Right renal cortex interstitium (tissue), 3 donors: ENCODE data around the gene POU5F1. TPM values are rescaled to one million over a fixed set of nuclear protein-coding genes. Genes with fewer than 3 reads are reported as not detected.
"Not testable (repeated sequence)": the region's sequence is repeated elsewhere in the genome, so short reads cannot be mapped to it uniquely, and the experiment has no call there.

Source experiments
- DNase-seq, 3 donors: peaks; one replicate each; pipeline ENCODE4 v3.0.0-alpha.2; 2013; ENCODE audit warnings: low read depth in 3 of 3, low spot score in 2 of 3
- polyA plus RNA-seq, 3 donors: library from polyadenylated mRNA; unstranded; fragments of 120-200 nt; gene quantifications; one replicate each; pipeline ENCODE4 v1.2.1, GENCODE V29; 2013; ENCODE audit not compliant: insufficient read length in 3 of 3

Gene POU5F1
- polyA plus RNA-seq, 3 donors = 1.2 to 2.5 (median 2.2) TPM

GRCh38 chr6:31192431-31193105 lies 22.1 kb upstream of the POU5F1 start:
- DNase-seq = not testable (repeated sequence)

GRCh38 chr6:31190488-31190887 lies 20.0 kb upstream of the POU5F1 start:
- no peak for DNase-seq

GRCh38 chr6:31189223-31189622 lies 18.7 kb upstream of the POU5F1 start:
- not testable (repeated sequence) for DNase-seq

- no peak for DNase-seq
Measured at GRCh38 chr6:31187780-31188194, 17.3 kb upstream of the POU5F1 start.

- DNase-seq = no peak
Measured at GRCh38 chr6:31186052-31186734, 15.7 kb upstream of the POU5F1 start.

- DNase-seq = not testable (repeated sequence)
Measured at GRCh38 chr6:31185695-31186051, 15.2 kb upstream of the POU5F1 start.

GRCh38 chr6:31183859-31184258 lies 13.4 kb upstream of the POU5F1 start:
- DNase-seq = not testable (repeated sequence)

GRCh38 chr6:31183287-31183686 lies 12.8 kb upstream of the POU5F1 start:
- DNase-seq = not testable (repeated sequence)

- no peak for DNase-seq
Measured at GRCh38 chr6:31180500-31180899, 10.0 kb upstream of the POU5F1 start.

- DNase-seq = no peak
Measured at GRCh38 chr6:31179896-31180295, 9.4 kb upstream of the POU5F1 start.

DNA sequence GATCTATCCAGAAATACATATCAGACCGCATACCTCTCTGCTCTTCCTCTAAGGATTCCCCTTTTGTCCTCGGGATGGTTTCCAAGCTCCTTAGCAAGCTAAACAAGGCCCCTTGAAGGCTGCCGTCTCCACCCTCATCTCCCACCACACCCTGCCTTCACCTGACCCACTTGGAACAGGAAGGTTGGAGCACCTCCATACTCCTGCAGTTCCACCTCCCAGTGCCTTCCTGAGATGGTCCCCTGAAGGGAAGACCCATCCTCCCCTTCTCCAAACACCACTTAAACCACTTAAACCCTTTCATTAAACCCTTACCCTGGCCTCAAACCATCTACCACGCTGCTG lies 8.5 kb upstream of the POU5F1 start:
- no peak for DNase-seq

DNA sequence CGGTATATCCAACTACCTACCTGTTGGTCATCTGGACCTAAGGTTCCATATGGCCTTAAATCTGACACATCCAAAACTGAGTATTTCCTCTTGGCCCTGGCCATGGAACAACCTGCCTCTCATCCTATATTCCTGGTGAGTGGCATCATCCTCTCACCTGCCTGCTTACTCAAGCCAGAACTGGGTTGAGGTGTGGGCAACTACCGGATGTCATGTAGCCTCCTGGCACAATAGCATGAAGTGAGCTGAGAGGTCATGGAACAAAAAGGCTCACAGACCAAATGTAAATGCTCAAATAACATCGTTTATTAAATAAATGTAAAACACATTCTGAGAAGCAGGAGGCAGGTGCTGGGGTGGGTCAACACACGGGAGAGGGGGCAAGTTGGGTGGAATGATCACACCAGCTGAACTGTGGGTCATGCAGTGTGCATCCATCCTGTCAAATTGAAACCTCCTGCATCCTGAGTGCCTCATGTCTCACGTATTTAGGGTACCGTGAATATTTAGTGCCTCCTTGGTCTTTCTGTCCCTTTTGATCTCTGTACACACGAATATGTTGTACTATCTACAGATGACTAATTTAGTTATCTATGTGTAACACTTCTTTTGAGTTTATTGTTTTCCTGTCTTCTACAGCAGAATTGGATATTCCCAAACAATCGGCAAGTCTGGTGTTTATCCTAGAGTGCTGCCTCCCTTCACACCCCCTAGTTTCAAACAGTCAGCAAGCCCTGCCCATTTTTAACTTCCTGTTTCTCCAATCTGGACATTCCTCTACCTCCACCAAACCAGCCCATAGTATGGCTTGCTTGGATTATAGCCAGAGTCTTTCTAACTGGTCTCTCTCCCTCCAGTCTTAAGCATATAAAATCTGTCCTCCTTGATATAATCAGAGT lies 7.9 kb upstream of the POU5F1 start:
- no peak for DNase-seq

GRCh38 chr6:31175971-31176370 lies 5.5 kb upstream of the POU5F1 start:
- DNase-seq = no peak

DNA sequence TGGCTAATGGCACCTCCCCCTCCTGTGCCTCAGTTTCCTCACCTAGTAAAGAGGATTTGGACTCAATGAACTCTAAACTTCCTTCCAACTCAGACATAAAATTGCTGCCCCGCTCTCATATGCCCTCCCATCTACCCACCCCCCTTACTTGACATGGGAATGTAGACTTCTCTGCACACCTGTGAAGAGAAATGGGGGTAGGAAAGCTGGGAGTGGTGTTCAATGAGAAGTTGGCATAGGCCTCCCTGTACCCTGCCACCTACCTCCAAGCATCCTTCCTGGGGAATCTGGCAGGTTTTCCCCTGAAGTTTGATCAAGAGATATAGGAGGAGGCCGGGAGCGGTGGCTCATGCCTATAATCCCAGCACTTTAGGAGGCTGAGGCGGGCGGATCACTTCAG lies 3.9 kb upstream of the POU5F1 start:
- DNase-seq = no peak

DNA sequence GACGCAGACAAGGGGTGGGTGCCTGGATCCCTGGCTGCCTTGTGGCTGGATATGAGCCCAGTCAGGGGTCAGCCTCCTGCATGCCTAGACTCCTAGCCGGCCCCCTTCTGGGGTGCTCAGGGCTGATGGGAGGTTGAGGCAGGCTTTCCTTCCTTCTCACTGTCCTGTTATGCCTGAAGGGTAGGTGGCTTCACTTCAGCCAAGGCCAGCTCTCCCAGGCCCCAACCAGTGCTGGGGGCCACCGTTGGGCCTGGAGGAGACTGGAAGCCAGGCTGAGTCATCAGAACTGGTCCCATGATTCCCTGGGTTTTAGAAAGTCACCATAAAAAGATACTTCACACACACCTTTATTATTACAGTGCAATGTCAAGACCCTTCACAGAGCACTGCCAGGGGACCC lies 2.9 kb upstream of the POU5F1 start:
- no peak for DNase-seq

DNA sequence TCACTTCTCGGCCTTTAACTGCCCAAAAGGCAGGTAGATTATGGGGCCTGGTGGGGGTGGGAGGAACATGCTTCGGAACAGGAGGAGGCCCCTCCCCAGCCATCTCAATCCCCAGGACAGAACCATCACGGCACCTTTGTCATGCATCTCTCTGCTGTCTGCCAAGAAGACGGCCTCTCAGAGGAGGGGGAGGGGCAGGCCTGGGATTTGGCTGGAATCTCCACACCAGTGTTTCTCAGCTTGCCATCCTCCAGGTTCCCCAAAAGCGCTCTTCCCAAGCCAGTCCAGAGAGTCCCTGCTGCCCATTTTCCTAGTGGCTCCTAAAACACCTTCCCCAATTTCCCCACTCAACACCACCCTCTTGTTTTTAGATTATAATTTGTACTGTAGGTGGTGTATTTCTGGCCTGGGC lies 2.5 kb upstream of the POU5F1 start:
- DNase-seq = no peak

- DNase-seq = no peak
Measured at GRCh38 chr6:31171931-31172905, 1.7 kb upstream of the POU5F1 start.

DNA sequence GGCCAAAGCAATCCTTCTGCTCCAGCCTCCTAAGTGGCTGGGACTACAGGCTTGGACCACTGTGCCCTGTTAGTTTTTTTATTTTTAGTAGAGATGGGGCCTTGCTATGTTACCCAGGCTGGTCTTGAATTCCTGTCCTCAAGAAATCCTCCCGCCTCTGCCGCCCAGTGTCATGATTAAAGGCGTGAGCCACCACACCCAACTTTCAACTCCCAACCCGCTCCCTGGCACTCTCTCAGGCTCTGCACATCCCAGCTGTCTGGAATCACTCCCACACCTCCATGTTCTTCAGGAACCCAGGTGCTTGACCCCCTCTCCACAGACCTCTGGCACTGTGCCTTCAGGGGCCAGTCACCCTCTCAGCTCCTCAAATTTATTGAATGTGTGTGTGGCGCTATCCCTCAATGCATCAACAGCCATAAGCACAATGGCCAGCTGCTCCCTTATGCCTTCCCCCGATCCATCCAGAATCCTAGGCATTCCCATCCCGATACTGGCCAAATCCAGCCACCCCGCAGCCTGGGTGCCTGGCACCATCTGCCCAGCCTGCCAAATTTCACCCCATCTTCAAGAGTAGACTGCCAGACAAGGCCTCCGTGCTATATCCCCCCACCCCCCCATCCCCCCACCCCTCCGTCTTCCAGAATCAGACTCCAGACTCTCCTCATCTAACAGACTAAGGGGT lies 647 bp upstream of the POU5F1 start:
- no peak for DNase-seq

DNA sequence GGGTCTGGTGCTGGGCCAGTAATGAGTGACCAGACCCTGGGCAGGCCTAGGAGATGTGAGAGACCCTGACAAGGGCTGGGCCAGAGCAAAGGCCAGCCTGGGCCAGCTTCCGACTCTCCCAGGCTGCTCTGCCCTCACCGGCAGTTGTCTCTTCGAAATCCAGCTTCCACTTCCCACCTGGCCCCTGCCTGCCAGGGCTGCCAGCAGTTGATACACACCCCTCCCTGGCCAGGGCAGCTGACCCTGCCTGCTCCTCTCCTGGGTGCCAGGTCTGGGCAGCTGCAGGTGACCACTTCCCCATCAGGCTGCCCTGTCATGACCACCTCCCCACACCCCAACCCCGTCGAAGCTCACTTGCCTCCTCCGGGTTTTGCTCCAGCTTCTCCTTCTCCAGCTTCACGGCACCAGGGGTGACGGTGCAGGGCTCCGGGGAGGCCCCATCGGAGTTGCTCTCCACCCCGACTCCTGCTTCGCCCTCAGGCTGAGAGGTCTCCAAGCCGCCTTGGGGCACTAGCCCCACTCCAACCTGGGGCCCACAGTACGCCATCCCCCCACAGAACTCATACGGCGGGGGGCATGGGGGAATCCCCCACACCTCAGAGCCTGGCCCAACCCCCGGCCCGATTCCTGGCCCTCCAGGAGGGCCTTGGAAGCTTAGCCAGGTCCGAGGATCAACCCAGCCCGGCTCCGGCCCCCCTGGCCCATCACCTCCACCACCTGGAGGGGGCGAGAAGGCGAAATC lies 453 bp downstream of the POU5F1 start:
- DNase-seq = not testable (repeated sequence)
